ENCODE data around the gene POLRMT. TPM values are rescaled to one million over a fixed set of nuclear protein-coding genes. Genes with fewer than 3 reads are reported as not detected.
"Not testable (repeated sequence)": the region's sequence is repeated elsewhere in the genome, so short reads cannot be mapped to it uniquely, and the experiment has no call there.

POLRMT gene
- polyA plus RNA-seq, 10 donors, result 27.3 to 38.4 (median 31.1) TPM

DNA sequence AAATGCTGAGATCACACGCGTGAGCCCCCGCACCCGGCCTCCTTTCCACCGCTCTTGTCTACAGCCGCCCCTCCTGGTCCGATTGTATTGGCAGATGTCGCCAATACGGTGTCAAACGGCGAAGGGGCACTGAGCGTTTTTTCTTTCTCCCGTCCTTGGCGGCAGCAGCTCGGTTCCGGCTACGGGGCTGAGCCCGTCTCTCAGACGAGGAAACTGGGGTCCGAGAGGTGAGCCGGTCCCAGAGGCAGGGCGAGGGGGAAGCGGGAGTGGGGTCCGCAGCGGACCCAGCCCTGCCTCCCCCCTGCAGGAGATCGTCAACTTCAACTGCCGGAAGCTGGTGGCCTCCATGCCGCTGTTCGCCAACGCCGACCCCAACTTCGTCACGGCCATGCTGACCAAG, 20.4 kb downstream of the POLRMT start:
- no peak for DNase-seq

DNA sequence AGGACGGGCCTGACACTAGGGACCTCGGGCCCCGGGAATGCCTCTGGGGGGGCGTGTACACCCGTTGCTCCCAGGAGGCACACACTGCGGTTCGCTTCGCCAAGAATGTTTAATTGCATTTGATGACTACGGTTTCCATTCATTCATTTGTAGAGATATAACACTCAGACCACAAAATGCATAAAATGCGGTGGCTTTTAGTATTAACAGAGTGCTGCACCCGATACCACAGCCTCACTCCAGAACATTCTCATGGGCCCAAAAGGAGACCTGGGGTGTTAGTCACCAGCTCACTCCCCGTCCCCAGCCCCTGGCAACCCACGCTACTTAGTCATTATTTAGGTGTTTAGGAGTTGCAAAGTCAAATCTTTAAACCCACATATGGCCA, 21.9 kb downstream of the POLRMT start:
- peak in 1 of 3 donors; percentile 93 for DNase-seq

DNA sequence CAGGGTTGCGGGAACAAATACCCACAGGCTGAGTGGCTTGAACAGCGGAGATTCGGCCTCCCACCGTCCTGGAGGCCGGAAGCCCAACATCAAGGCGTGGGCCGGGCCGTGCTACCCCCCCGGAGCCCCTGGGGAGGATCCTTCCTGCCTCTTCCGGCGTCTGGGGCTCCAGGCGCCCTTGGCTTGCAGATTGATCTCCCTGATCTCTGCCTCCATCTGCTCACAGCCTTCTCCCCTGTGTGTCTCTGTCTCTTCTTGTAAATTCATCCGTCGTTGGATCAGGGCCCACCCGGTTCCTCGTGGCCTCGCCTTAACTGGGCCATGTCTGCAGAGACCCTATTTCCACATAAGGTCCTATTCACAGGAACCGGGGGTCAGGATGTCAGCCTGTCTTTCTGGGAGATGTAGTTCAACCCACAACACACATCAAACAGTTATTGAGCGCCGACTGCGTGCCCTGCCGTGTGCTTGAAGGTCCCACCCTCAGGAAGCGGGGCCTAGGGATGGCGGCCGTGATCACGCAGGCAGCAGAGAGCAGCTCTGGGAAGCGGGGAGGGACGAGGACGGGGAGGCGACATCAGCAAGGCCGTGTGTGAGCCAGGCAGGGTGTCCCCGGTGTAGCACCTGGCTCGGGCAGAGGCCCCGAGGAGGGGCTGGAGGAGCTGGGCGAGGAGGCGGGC, 22.4 kb downstream of the POLRMT start:
- DNase-seq, result peak in 2 of 3 donors; percentile 56 to 75

DNA sequence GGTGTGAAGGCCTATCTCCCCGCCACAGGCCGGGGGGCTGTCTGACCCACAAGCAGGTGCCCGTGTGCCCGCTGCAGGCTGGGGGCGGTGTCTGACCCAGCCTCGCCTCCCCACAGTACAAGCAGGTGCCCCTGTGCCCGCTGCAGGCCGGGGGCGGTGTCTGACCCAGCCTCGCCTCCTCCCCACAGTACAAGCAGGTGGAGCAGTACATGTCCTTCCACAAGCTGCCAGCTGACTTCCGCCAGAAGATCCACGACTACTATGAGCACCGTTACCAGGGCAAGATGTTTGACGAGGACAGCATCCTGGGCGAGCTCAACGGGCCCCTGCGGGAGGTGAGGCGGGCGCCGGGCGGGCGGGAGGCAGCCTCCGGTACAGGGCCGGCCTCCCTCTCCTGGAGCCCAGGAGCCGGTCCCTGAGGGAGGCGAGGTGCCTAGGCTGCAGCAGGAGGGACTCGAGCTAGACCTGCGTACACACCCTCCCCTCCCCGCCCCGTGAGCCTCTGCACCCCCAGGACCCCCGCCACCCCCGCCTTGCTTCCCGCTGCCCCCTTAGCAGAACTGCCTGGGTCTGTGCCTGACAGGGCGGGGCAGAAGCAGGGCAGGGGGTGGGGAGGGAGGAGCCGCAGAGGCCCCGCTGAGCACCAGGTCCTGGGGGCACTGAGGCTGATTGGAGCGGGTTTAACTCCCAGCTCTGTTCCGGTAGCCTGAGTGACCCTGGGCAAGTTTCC, 23.1 kb downstream of the POLRMT start:
- no peak for DNase-seq

DNA sequence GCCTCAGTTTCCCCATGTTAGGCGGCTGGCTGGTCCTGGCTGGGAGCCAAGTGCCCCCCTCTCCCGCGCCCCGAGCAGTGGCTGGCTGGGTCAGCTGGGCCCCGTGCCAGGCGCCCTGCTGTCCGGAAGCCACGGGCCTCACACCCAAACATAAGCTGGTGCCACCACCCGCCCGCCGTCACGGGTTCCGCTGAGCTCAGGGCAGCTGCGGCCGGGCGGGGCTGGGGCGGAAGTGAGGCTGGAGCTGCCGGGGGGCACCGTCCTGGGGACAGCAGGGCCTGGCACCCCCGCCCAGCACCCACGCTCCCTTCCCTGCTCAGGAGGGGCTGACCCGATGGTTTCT, 24.4 kb downstream of the POLRMT start:
- DNase-seq, result peak in 1 of 3 donors; percentile 47

DNA sequence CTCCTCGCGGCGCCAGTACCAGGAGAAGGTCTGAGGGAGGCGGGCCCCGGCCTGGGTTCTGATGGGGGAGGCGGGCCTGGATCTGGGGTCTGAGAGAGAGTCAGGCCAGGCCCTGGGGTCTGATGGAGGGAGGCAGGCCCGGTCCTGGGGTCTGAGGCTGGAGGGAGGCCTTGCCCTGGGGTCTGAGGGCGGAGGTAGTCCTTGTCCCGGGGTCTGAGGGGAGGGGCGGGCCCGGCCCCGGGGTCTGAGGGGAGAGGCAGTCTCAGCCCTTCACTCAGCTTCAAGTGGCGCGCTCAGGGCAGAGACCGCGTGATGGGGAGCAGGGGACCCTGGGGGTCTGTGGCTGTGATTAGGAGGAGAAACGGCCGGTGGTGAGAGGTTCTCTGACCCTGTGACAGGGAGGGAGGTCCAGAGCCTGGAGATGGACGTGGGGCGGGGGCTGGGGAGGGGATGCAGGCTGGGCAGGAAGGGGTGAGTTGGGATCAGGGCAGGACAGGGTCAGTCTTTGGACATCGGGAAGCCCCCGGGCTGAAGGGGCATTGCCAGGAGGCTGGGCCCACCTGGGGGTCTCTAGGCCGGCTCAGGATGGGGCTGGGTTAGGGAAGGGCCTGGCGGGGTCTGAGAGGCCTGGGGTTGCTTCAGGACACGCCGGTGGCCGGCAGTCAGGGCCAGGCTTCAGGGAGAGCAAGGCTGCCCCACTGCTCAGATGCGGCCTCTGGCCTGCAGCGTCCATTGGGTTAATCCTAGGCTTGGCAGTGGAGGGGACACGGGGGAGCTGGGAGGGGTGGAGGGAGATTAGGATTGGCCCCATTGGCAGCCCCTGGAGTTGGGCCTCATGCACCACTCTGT, 25.0 kb downstream of the POLRMT start:
- DNase-seq, result no peak

DNA sequence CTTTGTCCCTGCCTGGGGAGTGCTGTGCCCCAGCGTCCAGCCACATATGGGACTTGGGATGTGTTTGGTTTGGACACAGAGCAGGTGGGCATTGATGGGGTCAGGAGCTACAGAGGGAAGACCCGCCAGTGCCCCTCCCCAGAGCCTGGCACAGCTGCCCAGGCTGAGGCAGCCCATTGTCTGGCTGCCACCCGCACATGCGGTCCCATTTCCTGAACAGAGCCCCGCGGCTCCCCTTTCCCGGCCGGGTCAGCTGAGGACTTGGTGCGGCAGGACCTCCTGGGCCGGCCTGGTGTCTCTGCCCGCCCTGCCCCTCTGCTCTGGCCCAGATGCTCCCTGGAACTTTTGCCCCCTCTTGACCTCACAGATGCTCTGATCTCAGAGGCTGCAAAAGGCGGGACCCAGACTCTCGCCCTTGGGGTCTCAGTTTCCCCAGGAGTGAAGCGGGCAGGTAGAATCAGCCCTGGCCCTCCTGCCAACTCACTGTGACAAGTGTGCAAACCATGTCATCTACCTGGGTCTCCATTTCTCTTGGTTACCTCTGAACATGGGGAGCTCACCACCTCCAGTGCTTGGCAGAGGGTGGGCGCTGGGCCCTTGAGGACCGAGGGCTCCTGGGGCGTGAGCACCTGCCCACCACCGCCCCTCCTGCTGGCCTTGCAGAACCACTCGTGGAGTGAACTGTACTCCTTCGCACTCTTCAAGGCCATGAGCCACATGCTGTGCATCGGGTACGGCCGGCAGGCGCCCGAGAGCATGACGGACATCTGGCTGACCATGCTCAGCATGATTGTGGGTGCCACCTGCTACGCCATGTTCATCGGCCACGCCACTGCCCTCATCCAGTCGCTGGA, 25.8 kb downstream of the POLRMT start:
- DNase-seq, result no peak

DNA sequence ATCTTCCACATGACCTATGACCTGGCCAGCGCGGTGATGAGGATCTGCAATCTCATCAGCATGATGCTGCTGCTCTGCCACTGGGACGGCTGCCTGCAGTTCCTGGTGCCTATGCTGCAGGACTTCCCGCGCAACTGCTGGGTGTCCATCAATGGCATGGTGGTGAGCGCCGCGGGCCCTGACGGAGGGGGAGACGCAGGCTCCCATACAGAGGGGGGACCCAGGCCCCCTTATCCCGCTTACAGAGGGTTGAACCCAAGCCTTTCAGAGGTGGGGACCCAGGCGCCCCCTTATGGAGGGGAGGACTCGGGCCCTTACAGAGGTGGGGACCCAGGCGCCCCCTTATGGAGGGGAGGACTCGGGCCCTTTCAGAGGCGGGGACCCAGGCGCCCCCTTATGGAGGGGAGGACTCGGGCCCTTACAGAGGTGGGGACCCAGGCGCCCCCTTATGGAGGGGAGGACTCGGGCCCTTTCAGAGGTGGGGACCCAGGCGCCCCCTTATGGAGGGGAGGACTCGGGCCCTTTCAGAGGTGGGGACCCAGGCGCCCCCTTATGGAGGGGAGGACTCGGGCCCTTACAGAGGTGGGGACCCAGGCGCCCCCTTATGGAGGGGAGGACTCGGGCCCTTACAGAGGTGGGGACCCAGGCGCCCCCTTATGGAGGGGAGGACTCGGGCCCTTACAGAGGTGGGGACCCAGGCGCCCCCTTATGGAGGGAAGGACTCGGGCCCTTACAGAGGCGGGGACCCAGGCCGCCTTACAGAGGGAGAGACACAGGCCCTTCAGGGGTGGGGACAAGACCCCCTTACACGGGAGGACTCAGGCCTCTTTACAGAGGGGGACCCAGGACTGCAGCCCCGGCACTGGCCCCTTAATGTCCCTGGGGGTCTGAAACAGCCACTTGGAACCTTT, 28.0 kb downstream of the POLRMT start:
- not testable (repeated sequence) for DNase-seq

DNA sequence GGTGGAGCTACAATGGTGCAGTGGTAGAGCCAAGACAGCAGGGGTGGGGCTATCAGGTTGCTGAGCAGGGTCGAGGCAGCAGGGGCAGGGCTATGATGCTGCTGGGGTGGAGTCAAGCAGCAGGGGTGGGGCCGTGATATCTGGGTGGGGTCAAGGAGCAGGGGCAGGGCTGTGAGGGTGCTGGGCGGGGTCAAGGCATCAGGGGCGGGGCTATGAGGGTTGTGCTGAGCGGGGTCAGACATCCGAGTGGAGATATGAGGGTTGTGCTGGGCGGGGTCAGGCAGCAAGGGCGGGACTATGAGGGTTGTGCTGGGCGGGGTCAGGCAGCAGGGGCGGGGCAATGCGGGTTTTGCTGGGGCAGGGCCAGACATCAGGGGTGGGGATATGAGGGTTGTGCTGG, 29.0 kb downstream of the POLRMT start:
- DNase-seq, result no peak

DNA sequence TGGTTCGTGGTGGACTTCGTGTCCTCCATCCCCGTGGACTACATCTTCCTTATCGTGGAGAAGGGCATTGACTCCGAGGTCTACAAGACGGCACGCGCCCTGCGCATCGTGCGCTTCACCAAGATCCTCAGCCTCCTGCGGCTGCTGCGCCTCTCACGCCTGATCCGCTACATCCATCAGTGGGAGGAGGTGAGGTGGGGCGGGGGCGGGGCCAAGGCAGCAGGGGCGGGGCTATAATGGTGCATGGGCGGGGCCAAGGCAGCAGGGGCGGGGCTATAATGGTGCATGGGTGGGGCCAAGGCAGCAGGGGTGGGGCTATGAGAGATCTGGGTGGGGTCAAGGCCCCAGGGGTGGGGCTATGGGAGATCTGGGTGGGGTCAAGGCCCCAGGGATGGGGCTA, 29.6 kb downstream of the POLRMT start:
- DNase-seq, result not testable (repeated sequence)

DNA sequence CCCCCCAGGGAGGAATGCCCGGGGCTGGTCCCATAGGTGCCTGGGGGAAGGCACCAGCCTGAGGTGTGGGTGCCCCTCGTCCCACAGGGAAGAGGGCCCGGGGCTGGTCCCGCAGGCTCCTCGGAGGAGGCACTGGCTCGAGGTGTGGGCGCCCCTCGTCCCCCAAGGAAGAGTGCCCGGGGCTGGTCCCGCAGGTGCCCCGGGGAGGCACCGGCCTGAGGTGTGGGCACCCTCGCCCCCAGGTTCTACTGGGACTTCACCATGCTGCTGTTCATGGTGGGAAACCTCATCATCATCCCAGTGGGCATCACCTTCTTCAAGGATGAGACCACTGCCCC, 30.1 kb downstream of the POLRMT start:
- DNase-seq, result not testable (repeated sequence)

DNA sequence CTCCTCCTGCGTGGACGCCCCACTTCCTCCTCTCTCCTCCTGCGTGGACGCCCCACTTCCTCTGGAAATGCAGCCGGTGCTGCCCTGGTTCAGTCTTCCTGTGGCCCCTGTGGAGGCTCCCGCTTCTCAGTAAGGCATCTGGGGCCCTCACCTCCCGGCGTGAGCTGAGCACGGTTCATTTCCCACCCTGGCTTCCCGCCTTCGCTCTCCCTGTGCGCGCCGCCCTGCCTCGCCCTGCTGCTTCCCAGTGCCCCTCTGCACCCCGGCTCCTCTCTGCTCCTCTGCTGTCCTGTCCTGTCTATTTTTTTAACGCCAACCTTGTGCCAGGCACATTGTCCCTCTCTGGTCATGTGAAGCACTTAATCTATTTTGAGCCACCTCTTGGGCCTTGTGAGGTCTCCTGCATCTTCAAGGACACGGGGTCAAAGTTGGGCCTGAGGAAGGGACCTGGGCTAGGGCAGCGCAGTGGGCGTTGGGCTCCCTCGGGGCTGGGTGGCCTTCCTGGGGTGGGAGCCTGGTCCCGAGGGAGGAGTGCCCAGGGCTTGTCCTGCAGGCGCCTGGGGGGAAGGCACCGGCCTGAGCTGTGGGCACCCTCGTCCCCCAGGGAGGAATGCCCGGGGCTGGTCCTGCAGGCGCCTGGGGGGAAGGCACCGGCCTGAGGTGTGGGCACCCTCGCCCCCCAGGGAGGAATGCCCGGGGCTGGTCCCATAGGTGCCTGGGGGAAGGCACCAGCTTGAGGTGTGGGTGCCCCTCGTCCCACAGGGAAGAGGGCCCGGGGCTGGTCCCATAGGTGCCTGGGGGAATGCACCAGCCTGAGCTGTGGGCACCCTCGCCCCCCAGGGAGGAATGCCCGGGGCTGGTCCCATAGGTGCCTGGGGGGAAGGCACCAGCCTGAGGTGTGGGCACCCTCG, 30.7 kb downstream of the POLRMT start:
- no peak for DNase-seq

DNA sequence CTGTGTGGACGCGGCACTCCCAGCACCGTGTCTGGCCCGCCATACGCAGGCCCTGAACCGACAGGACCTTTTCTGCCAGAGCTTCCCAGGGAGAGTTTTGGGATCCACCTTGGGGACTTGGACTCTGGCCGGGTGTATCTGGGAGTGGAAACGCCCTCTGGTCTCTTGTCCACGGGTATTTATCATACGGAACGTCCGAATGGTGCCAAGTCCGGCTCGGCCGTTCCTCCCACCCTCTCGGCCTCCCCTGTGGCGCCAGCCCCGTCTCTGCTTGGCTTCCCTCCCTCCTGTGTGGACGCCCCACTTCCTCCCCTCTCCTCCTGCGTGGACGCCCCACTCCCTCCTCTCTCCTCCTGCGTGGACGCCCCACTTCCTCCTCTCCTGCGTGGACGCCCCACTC, 31.5 kb downstream of the POLRMT start:
- no peak for DNase-seq

DNA sequence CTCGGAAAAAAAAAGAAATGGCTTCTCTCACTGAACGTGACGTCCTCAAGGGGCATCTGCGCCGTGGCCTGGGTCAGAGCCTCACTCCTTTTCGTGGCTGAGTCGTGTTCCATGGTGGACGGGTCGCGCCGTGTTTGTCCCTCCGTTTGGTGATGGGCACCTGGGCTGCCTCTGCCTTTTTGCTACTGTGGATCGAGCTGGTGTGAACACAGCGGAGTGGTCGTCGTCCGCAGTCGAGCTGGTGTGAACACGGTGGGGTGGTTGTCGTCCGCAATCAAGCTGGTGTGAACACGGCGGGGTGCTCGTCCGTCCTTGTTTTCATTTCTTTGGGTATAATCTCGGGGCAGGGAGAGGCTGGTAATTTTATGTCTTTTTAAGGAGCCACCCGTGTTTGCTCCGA, 32.0 kb downstream of the POLRMT start:
- DNase-seq, result no peak

DNA sequence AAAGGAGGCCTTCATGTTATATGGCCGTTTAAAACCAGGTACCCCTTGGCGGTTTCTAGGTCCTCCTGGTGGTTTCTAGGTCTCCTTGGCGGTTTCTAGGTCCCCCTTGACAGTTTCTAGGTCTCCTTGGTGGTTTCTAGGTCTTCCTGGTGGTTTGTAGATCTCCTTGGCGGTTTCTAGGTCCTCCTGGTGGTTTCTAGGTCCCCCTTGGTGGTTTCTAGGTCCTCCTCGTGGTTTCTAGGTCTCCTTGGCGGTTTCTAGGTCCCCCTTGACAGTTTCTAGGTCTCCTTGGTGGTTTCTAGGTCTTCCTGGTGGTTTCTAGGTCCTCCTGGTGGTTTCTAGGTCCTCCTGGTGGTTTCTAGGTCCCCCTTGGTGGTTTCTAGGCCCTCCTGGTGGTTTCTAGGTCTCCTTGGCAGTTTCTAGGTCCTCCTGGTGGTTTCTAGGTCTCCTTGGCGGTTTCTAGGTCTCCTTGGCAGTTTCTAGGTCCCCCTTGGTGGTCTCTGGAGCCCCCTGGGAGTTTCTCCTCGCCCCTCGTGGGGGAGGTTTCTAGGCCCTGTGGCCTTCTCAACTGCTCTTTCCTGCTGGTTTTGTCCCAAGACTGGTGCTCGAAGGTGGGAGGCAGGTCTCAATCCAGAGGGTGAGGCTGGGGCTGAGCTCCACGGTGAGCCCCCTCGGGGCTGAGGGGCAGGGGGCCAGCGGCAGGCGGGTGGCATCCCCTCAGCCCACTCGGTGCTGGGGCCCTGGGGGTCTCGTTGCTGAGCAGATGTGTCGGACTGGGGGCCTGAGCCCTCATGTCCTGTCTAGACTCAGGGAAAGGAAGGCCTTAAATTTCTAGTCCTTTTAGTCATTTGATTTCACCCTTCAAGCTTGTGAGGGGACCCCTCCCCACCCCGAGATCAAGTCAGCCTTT, 35.7 kb downstream of the POLRMT start:
- no peak for DNase-seq

DNA sequence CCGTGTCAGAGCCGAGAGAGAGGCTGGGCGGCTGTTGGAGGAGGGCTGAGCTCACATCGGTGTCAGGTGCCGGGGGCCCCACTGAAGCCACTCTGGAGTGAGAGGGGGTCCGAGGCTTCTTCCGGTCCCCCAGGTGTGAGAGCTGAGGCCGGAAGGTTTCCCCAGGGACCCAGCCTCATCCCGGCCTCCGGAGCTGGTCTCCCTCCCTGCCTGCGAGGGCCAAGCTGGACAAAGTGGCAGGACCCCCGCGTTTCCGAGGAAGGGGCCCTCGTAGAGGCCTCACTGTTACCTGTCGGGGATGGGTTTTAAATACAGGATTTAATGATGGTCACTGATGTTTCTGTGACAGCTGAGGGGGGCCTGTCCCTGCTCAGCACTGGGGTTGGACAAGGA, 37.1 kb downstream of the POLRMT start:
- no peak for DNase-seq

DNA sequence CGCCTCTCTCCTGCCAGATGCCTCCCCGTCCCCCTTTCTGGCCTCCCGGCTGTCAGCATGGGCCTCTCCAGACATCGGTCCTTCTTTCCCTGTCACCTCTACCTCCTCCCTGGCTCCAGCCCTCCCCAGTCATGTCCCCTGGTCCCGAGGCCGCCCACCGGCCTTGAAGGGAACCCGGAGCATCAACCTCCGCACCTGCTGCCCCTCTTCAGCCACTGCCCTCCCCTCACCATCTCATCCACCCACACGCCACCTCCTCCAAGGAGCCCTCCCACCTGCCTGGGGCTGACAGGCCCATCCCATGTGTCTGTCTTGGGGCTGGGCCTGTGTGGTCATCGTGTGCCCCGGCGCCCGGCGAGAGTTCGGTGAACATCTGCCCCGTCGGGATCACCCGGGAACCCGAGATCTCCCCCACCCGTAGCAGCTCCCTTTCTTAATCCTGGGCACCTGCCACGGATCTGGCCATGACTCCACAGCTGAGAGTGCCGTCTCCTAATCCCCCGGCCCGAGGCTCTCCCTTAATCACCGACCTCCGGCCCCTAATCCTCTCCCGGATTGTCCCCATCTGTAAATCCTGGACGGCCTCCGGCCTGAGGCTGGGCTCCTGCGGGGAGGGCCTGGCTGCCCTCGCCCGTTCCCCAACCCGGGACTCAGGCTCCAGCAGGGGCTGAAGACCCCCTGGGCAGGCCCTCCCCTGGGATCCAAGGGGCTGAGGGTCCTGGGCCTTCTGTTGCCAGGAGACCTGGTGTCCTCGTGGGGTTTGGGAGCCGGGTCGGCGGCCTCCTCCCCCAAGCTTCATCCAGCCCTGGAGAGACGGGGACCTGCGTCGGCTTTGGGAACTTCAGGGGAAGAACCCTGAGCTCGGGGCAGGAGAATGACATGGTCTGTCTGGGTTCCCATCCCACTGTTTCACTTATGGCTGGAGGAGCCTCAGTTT, 37.7 kb downstream of the POLRMT start:
- DNase-seq, result no peak
